Endothelial cell of umbilical vein (primary cell): ENCODE measurements around the gene PTTG1IP2.

Experiments
- CTCF ChIP-seq, 2 donors: IDR thresholded peaks; 1 replicate in 1 of 2; 2 replicates in 1 of 2; pipeline ENCODE4 v1.5.1; 2011; ENCODE audit warnings: low read length in 2 of 2, mild to moderate bottlenecking in 2 of 2, moderate library complexity in 2 of 2, control low read depth in 1 of 2, inconsistent platforms in 1 of 2, low read depth in 1 of 2; ENCODE audit not compliant: insufficient read depth in 1 of 2; ENCODE audit errors: extremely low read depth in 1 of 2
- FOS ChIP-seq: IDR thresholded peaks from 2 replicates; pipeline ENCODE4 v1.6.1; 2011; ENCODE audit warnings: mild to moderate bottlenecking, low read length, moderate library complexity, borderline replicate concordance; ENCODE audit not compliant: insufficient read depth
- GATA2 ChIP-seq: IDR thresholded peaks from 2 replicates; pipeline ENCODE4 v1.7.0; 2011; ENCODE audit warnings: low read depth, mild to moderate bottlenecking, moderate library complexity, mixed read lengths, low read length; ENCODE audit not compliant: insufficient read length, insufficient read depth
- JUN ChIP-seq: IDR thresholded peaks from 2 replicates; pipeline ENCODE4 v1.6.1; 2011; ENCODE audit warnings: borderline replicate concordance, low read depth; ENCODE audit not compliant: insufficient read length, insufficient read depth
- MAX ChIP-seq: IDR thresholded peaks from 2 replicates; pipeline ENCODE4 v1.6.1; 2011; ENCODE audit not compliant: insufficient read depth, insufficient read length
- POLR2A ChIP-seq: IDR thresholded peaks from 2 replicates; pipeline ENCODE4 v1.6.1; 2012; ENCODE audit warnings: low read depth, mild to moderate bottlenecking, control low read depth, low read length
- POLR2AphosphoS5 ChIP-seq: IDR thresholded peaks from 2 replicates; pipeline ENCODE4 v1.6.1; 2012; ENCODE audit warnings: low read depth, mild to moderate bottlenecking, control low read depth, low read length, moderate library complexity; ENCODE audit not compliant: insufficient read depth

GRCh38 chr7:90516257-90516656 lies 46.8 kb downstream of the PTTG1IP2 start:
- no peak for TF ChIP-seq CTCF (IDR thresholded peaks at IDR 0.05; ENCODE audit: extremely low read depth in 1 of 2, insufficient read depth in 1 of 2, low read depth in 1 of 2, low read length in 2 of 2)
- no peak for TF ChIP-seq GATA2
- no peak for TF ChIP-seq POLR2A
- TF ChIP-seq POLR2AphosphoS5: no peak
- no peak for TF ChIP-seq MAX
- no peak for TF ChIP-seq JUN
- no peak for TF ChIP-seq FOS
